ENCODE measurements around the gene OASL. TPM values are rescaled to one million over a fixed set of nuclear protein-coding genes. Genes with fewer than 3 reads are reported as not detected.

OASL gene
- polyA plus RNA-seq, 3 donors, result 9.9 to 14.9 (median 13.4) TPM

GRCh38 chr12:121009741-121010140, 29.3 kb downstream of the OASL start:
- Histone ChIP-seq H3K4me3 (replicated peaks in 1 of 3; ENCODE audit: low read depth in 2 of 3, low read length in 3 of 3) (no peak overlapping the region), H3K4me1 (ENCODE audit: control insufficient read depth in 1 of 2, insufficient read depth in 2 of 2, low read length in 2 of 2) (no peaks in the 10 kb centered on the region), H3K79me2 (ENCODE audit: insufficient read depth, low read length) (no peaks in the 10 kb centered on the region), H3K27ac (ENCODE audit: low read depth in 1 of 2, low read length in 2 of 2) (no peak overlapping the region), H3K9me3 (replicated peaks in 1 of 2; ENCODE audit: control insufficient read depth in 1 of 2, insufficient read depth in 1 of 2, low read length in 2 of 2) (no peaks in the 10 kb centered on the region), H3K4me2 (replicated peaks; ENCODE audit: extremely low read depth, low read length, poor library complexity, severe bottlenecking) (no peak overlapping the region), H3K9ac (ENCODE audit: insufficient read depth, low read length, poor library complexity, severe bottlenecking) (no peak overlapping the region), H3K36me3 (replicated peaks in 1 of 2; ENCODE audit: control insufficient read depth in 1 of 2, insufficient read depth in 2 of 2, low read length in 2 of 2) (peaks cover 41 to 66% of the 10 kb centered on the region in 2 donors), H4K20me1 (ENCODE audit: insufficient read depth, low read length) (no peaks in the 10 kb centered on the region), H3K27me3 (ENCODE audit: control insufficient read depth in 2 of 2, insufficient read depth in 2 of 2, low read length in 2 of 2) (no peaks in the 10 kb centered on the region), H2AFZ (ENCODE audit: insufficient read depth, low read depth, low read length, poor library complexity, severe bottlenecking) (no peak overlapping the region)
- TF ChIP-seq CTCF (IDR thresholded peaks at IDR 0.05), result no peak
- Mint-ChIP-seq H3K9me3 (no peaks in the 10 kb centered on the region), H3K36me3 (peaks cover 55 to 71% of the 10 kb centered on the region in 2 donors), H3K27me3 (ENCODE audit: low read depth in 3 of 3) (peaks cover 0 to 2% (median 0%) of the 10 kb centered on the region in 3 donors), H3K4me3 (no peak overlapping the region), H3K27ac (peak overlapping the region in 2 of 7 donors; percentile 7 to 38), H3K4me1 (no peaks in the 10 kb centered on the region)
- intact Hi-C loops (cut with micrococcal nuclease), result loop anchor here (5.0 to 10.0 kb wide), 4 partner anchors 38 to 225 kb away; no protein-coding TSS in a partner anchor
- 88% methylated on average over 6 of the region's 10 CpGs for WGBS (ENCODE audit: insufficient coverage)
- no peak for DNase-seq

GRCh38 chr12:121008347-121009098, 30.5 kb downstream of the OASL start:
- H3K36me3 ChIP-seq (replicated peaks in 1 of 2; ENCODE audit: control insufficient read depth in 1 of 2, insufficient read depth in 2 of 2, low read length in 2 of 2), result peaks cover 53 to 78% of the 10 kb centered on the region in 2 donors
- H3K27me3 Mint-ChIP-seq (ENCODE audit: low read depth in 3 of 3), result peaks cover 0 to 2% (median 2%) of the 10 kb centered on the region in 3 donors
- no peaks in the 10 kb centered on the region for H3K4me1 Mint-ChIP-seq

More at GRCh38 chr12:121008347-121009098, 30.5 kb downstream of the OASL start:
- H3K79me2 ChIP-seq (ENCODE audit: insufficient read depth, low read length), result no peaks in the 10 kb centered on the region
- no peak overlapping the region for H3K27ac ChIP-seq (ENCODE audit: low read depth in 1 of 2, low read length in 2 of 2)
- no peaks in the 10 kb centered on the region for H4K20me1 ChIP-seq (ENCODE audit: insufficient read depth, low read length)
- H3K4me3 ChIP-seq (replicated peaks in 1 of 3; ENCODE audit: low read depth in 2 of 3, low read length in 3 of 3), result no peak overlapping the region
- no peak overlapping the region for H3K4me2 ChIP-seq (replicated peaks; ENCODE audit: extremely low read depth, low read length, poor library complexity, severe bottlenecking)
- intact Hi-C loops (cut with micrococcal nuclease), result loop anchor here (5.0 to 10.0 kb wide), 3 partner anchors 49 to 226 kb away; no protein-coding TSS in a partner anchor
- H3K9me3 ChIP-seq (replicated peaks in 1 of 2; ENCODE audit: control insufficient read depth in 1 of 2, insufficient read depth in 1 of 2, low read length in 2 of 2), result no peaks in the 10 kb centered on the region
- Mint-ChIP-seq H3K36me3 (peaks cover 68 to 83% of the 10 kb centered on the region in 2 donors), H3K27ac (peak overlapping the region in 1 of 7 donors; percentile 67), H3K4me3 (no peak overlapping the region), H3K9me3 (no peaks in the 10 kb centered on the region)
- H3K9ac ChIP-seq (ENCODE audit: insufficient read depth, low read length, poor library complexity, severe bottlenecking), result no peak overlapping the region
- H3K4me1 ChIP-seq (ENCODE audit: control insufficient read depth in 1 of 2, insufficient read depth in 2 of 2, low read length in 2 of 2), result no peaks in the 10 kb centered on the region
- H3K27me3 ChIP-seq (ENCODE audit: control insufficient read depth in 2 of 2, insufficient read depth in 2 of 2, low read length in 2 of 2), result no peaks in the 10 kb centered on the region
- WGBS (ENCODE audit: insufficient coverage), result 100% methylated on average over 8 of the region's 8 CpGs
- no peak for DNase-seq
- H2AFZ ChIP-seq (ENCODE audit: insufficient read depth, low read depth, low read length, poor library complexity, severe bottlenecking), result no peak overlapping the region
- TF ChIP-seq CTCF (IDR thresholded peaks at IDR 0.05), result no peak

All from CD14-positive monocyte (primary cell).